Islet precursor cell (in vitro differentiated cells): Measurements from ENCODE around the gene COP1.
"Not testable (repeated sequence)": the region's sequence is repeated elsewhere in the genome, so short reads cannot be mapped to it uniquely, and the experiment has no call there.

ENCODE experiments used
- DNase-seq: peaks from one replicate; pipeline ENCODE4 v3.0.0-alpha.2; 2018

COP1 gene

GRCh38 chr1:176206961-176207902 lies at the start of gene COP1:
COP1 (minus strand) TSS chr1:176207286; CDS start chr1:176206978, 308 bp downstream.
- peak; percentile 98 for DNase-seq

GRCh38 chr1:176252191-176252590 lies 45.1 kb upstream of the COP1 start:
- no peak for DNase-seq

- DNase-seq, result no peak
Measured at GRCh38 chr1:176244851-176245250, 37.8 kb upstream of the COP1 start.

- no peak for DNase-seq
Measured at GRCh38 chr1:176243746-176244145, 36.7 kb upstream of the COP1 start.

DNA sequence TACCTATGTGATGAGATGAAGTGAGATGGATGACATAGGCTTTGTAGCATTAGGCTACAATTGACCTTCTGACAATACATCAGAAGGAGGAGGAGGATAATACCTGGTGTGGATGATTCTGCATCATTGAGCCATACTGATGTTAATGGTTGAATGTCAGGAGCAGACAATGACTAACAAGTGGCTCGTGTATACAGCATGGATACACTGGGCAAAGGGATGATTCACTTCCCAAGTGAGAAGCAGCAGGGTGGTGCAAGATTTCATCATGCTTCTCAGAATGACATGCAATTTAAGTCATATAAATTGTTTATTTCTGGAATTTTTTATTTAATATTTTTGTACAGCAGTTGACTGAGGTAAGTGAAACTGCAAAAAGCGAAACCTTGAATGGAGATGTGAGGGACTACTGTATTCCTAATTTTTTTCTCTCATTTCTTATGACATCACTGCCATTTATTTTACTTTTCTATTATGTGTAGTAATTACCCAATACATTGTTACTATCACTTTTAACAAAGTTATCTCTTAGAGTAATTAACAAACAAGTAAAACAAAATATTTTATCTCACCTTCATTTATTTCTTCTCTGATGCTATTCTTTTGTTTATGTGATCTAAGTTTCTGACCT lies 34.4 kb upstream of the COP1 start:
- DNase-seq, result peak; percentile 63

GRCh38 chr1:176233657-176234056 lies 26.6 kb upstream of the COP1 start:
- not testable (repeated sequence) for DNase-seq

DNA sequence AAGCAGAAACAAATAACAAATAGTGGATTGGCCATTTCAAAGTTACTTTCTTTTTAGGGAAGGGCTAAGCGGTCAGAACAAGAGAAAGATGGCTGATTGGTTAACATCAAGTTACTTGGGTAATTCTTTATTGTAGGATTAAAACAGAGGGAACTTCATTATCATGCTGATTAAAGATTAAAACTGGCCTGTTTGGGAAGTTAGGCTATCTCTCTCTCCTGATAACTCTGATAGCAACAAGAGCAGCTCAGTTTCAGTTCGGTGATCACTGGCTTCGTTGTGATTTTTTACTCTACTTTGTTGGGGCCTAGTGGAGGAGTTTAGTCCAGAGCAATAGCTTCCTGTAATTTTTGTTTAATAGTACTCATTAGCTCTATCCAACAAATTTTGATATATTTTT lies 20.5 kb upstream of the COP1 start:
- no peak for DNase-seq

- DNase-seq, result no peak
Measured at GRCh38 chr1:176225911-176226310, 18.8 kb upstream of the COP1 start.

DNA sequence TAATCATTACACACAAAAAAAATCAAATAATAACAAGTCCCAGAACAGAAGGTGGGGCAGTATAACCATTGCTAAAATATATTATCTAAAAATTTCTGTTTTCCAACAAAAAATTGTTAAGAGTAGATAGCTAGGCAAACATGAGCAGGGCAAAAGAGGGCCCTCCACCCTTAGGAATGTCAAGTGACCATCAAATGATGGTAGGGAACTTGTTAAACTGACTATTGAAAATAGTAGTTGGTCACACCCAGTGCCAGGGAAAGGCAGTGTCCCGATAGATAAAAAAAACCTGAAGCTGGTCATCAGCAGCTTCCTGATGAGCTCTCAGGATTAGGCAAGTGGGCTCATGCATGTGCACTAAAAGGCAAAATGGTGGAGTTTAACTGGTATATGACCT lies 18.4 kb upstream of the COP1 start:
- DNase-seq, result no peak

GRCh38 chr1:176222196-176222595 lies 15.1 kb upstream of the COP1 start:
- no peak for DNase-seq

DNA sequence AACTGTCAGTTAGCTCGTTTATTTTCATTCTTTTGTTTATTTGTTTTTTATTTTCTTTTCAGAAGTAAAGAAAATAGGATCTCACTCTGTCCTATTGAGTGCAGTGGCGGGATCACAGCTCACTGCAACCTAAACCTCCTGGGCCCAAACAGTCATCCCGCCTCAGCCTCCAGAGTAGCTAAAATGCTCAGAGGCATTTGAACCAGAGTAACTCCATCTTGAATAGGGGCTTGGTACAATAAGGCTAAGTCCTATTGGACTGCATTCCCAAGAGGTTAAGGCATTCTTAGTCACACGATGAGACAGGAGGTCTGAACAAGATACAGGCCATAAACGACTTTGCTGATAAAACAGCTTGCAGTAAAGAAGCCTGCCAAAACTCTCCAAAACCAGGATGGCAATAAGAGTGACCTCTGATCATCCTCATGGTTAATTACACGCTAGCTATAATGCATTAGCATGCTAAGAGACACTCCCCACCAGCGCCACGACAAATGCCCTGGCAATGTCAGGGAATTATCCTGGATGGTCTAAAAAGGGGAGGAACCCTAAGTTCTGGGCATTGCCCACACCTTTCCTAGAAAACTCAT lies 13.1 kb upstream of the COP1 start:
- DNase-seq, result no peak

GRCh38 chr1:176217461-176218099 lies 10.5 kb upstream of the COP1 start:
- DNase-seq, result no peak

- no peak for DNase-seq
Measured at GRCh38 chr1:176216031-176216430, 8.9 kb upstream of the COP1 start.

GRCh38 chr1:176211396-176212165 lies 4.5 kb upstream of the COP1 start:
- no peak for DNase-seq

GRCh38 chr1:176208034-176208433 lies 948 bp upstream of the COP1 start:
- no peak for DNase-seq

GRCh38 chr1:176206006-176206960 lies 803 bp downstream of the COP1 start:
- DNase-seq, result peak; percentile 85

DNA sequence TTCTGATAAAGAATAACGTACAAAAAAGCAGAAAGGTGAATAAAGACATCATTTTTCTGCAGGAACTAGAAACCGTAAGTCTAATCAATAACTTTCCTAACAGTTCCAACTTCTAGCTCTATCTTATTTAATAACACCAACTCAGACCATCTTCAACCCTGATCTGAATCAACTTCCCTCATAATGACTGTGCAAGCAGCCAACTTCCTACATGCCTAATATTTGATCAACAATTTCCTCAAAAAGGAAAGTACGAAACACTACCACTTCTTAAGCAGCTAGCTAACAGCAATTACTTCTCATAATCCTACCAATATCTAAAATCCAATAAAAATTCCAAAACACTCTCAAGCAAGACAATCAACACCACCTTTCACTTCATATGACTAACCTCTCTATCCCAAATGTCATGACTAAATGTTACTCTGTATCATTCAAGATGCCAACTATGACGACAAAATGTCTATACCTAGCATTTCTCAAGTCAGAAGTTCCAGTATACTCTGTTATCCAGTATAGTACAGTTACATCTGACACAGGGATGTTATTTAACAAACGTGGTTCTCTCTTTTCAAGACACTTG lies 1.7 kb downstream of the COP1 start:
- DNase-seq, result no peak

- DNase-seq, result not testable (repeated sequence)
Measured at GRCh38 chr1:176204655-176205054, 2.4 kb downstream of the COP1 start.

DNA sequence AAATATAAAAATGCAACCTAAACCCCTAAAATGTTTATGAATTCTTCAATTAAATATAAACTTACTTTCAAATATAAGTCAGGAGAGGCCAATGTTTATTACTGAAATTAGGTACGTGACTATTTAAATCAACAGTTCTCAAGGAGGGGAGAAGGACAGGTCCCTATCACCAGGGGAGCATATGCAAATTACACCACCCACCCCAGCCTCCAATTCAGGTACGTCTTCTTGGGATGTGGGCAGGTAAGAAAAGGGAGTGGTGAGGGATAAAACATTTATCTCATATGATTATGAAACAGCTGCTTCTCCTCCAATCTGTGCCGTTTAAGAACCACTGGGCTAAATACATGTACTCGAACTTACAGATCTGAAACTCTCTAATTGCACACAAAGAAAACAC lies 3.4 kb downstream of the COP1 start:
- no peak for DNase-seq

- DNase-seq, result no peak
Measured at GRCh38 chr1:176201568-176201967, 5.5 kb downstream of the COP1 start.

- DNase-seq, result no peak
Measured at GRCh38 chr1:176199707-176200106, 7.4 kb downstream of the COP1 start.
